H1 (cell line): ENCODE measurements around the gene TK2. TPM values are rescaled to one million over a fixed set of nuclear protein-coding genes. Genes with fewer than 3 reads are reported as not detected.

ENCODE experiments used
- CTCF ChIA-PET: fragments of 300-600 bp; sonication (Branson Sonifier 250); formaldehyde crosslinking; loops from one replicate; lab custom pipeline; 2021; ENCODE audit not compliant: partially characterized antibody; lab: Charles Lee
- POLR2A ChIA-PET: fragments of 300-600 bp; sonication (Branson Sonifier 250); formaldehyde crosslinking; loops from one replicate; lab custom pipeline; 2021; ENCODE audit warnings: inconsistent platforms; ENCODE audit not compliant: partially characterized antibody; lab: Charles Lee
- DNase-seq, 2 experiments: peaks; one replicate each; pipeline versions ENCODE4 v3.0.0 to v3.0.0-alpha.2; 2010 to 2022; ENCODE audit warnings: low spot score in 2 of 2, low read depth in 1 of 2, mixed read lengths in 1 of 2
- FAIRE-seq: peaks from 2 replicates; lab custom pipeline; 2011; peaks lifted over from hg19 to GRCh38; lab: Jason Lieb, UNC
- H2AFZ ChIP-seq: 2 replicates; pipeline ENCODE4 v1.8.1; 2012; ENCODE audit warnings: low read length, inconsistent platforms
- H2AK5ac ChIP-seq: 2 replicates; pipeline ENCODE4 v1.6.1; 2013; ENCODE audit warnings: low read depth, low read length
- H2BK120ac ChIP-seq: replicated peaks from 2 replicates; pipeline ENCODE3; 2013; ENCODE audit warnings: low read depth, low read length, inconsistent platforms
- H2BK12ac ChIP-seq: 2 replicates; pipeline ENCODE4 v1.6.1; 2013; ENCODE audit warnings: low read depth, low read length
- H2BK15ac ChIP-seq: 2 replicates; pipeline ENCODE4 v1.6.1; 2013; ENCODE audit warnings: low read length
- H2BK20ac ChIP-seq: 2 replicates; pipeline ENCODE4 v1.6.1; 2013; ENCODE audit warnings: low read length
- H2BK5ac ChIP-seq: 2 replicates; pipeline ENCODE4 v1.6.1; 2013; ENCODE audit warnings: low read depth, low read length
- H3K14ac ChIP-seq: 2 replicates; pipeline ENCODE4 v1.6.1; 2013; ENCODE audit warnings: inconsistent platforms; ENCODE audit not compliant: insufficient read length
- H3K18ac ChIP-seq: 2 replicates; pipeline ENCODE4 v1.6.1; 2013; ENCODE audit warnings: low read length; ENCODE audit errors: extremely low read depth
- H3K23ac ChIP-seq: 2 replicates; pipeline ENCODE4 v1.6.1; 2013; ENCODE audit warnings: inconsistent platforms; ENCODE audit not compliant: insufficient read length
- H3K23me2 ChIP-seq: 2 replicates; pipeline ENCODE4 v1.6.1; 2013; ENCODE audit warnings: low read depth, low read length
- H3K27ac ChIP-seq: 2 replicates; pipeline ENCODE4 v1.6.1; 2011; ENCODE audit warnings: low read depth, low read length, inconsistent platforms
- H3K27me3 ChIP-seq, 4 experiments: replicated peaks in 1 of 4; 1 replicate in 1 of 4; 2 replicates in 3 of 4; pipeline versions ENCODE4 v1.6.1 to v1.8.1; 2011 to 2013; ENCODE audit warnings: low read length in 3 of 4, mild to moderate bottlenecking in 3 of 4, inconsistent platforms in 2 of 4, mixed read lengths in 2 of 4, moderate library complexity in 1 of 4; ENCODE audit not compliant: control insufficient read depth in 3 of 4, insufficient read depth in 3 of 4; ENCODE audit errors: extremely low read depth in 1 of 4
- H3K36me3 ChIP-seq, 4 experiments: 2 replicates each; pipeline versions ENCODE4 v1.6.1 to v1.8.1; 2011 to 2013; ENCODE audit warnings: mild to moderate bottlenecking in 4 of 4, low read length in 3 of 4, moderate library complexity in 2 of 4, control low read depth in 1 of 4, inconsistent platforms in 1 of 4; ENCODE audit not compliant: insufficient read depth in 4 of 4, control insufficient read depth in 2 of 4
- H3K4ac ChIP-seq: replicated peaks from 2 replicates; pipeline ENCODE3; 2013; ENCODE audit warnings: low read length, low read depth, mixed read lengths, inconsistent platforms; ENCODE audit not compliant: insufficient read length
- H3K4me1 ChIP-seq, 4 experiments: replicated peaks in 1 of 4; 1 replicate in 1 of 4; 2 replicates in 3 of 4; pipeline versions ENCODE4 v1.6.1 to v1.8.1; 2011 to 2013; ENCODE audit warnings: low read length in 3 of 4, inconsistent platforms in 2 of 4, mixed read lengths in 1 of 4; ENCODE audit not compliant: insufficient read depth in 4 of 4, control insufficient read depth in 3 of 4
- H3K4me2 ChIP-seq, 2 experiments: 2 replicates each; pipeline versions ENCODE4 v1.6.1 to v1.8.1; 2011 to 2013; ENCODE audit warnings: low read depth in 2 of 2, low read length in 2 of 2, control low read depth in 1 of 2, inconsistent platforms in 1 of 2, mild to moderate bottlenecking in 1 of 2; ENCODE audit not compliant: insufficient read depth in 1 of 2
- H3K4me3 ChIP-seq, 4 experiments: fragments of 200-600, 300-600 bp in 1 of 4; sonication (generic), shearing (Covaris generic), sonication (Bioruptor Twin) in 1 of 4; 2 replicates each; pipeline versions ENCODE4 v1.5.1 to v1.8.1; 2011 to 2016; ENCODE audit warnings: low read length in 4 of 4, low read depth in 3 of 4, control low read depth in 2 of 4, inconsistent platforms in 2 of 4, mild to moderate bottlenecking in 2 of 4, mixed read lengths in 1 of 4, moderate library complexity in 1 of 4; ENCODE audit not compliant: insufficient read depth in 2 of 4; ENCODE audit errors: extremely low read depth in 1 of 4
- H3K56ac ChIP-seq: replicated peaks from 2 replicates; pipeline ENCODE3; 2013; ENCODE audit warnings: low read depth, mild to moderate bottlenecking, mixed read lengths, low read length, inconsistent platforms; ENCODE audit not compliant: insufficient read length
- H3K79me1 ChIP-seq: 2 replicates; pipeline ENCODE4 v1.6.1; 2013; ENCODE audit warnings: low read depth, low read length, control low read depth
- H3K79me2 ChIP-seq, 2 experiments: 2 replicates each; pipeline versions ENCODE4 v1.6.1 to v1.8.1; 2012 to 2013; ENCODE audit warnings: low read length in 2 of 2, mild to moderate bottlenecking in 2 of 2, inconsistent platforms in 1 of 2; ENCODE audit not compliant: insufficient read depth in 2 of 2, control insufficient read depth in 1 of 2
- H3K9ac ChIP-seq, 4 experiments: replicated peaks in 1 of 4; 1 replicate in 1 of 4; 2 replicates in 3 of 4; pipeline versions ENCODE4 v1.6.1 to v1.8.1; 2011 to 2013; ENCODE audit warnings: low read depth in 3 of 4, low read length in 3 of 4, control low read depth in 2 of 4, mild to moderate bottlenecking in 2 of 4, moderate library complexity in 2 of 4, inconsistent platforms in 1 of 4; ENCODE audit errors: extremely low read depth in 1 of 4
- H3K9me3 ChIP-seq, 2 experiments: 2 replicates each; pipeline versions ENCODE4 v1.6.1 to v1.8.1; 2012 to 2013; ENCODE audit warnings: mild to moderate bottlenecking in 2 of 2, moderate library complexity in 2 of 2, control low read depth in 1 of 2, inconsistent platforms in 1 of 2, low read depth in 1 of 2, low read length in 1 of 2, mixed read lengths in 1 of 2; ENCODE audit not compliant: insufficient read depth in 2 of 2
- H4K20me1 ChIP-seq, 2 experiments: replicated peaks in 1 of 2; 2 replicates each; pipeline versions ENCODE3 to v1.8.1; 2011 to 2013; ENCODE audit warnings: inconsistent platforms in 2 of 2, low read length in 2 of 2, mild to moderate bottlenecking in 1 of 2; ENCODE audit not compliant: insufficient read depth in 2 of 2, control insufficient read depth in 1 of 2
- H4K5ac ChIP-seq: 2 replicates; pipeline ENCODE4 v1.6.1; 2013; ENCODE audit warnings: low read length, low read depth, mixed read lengths, inconsistent platforms; ENCODE audit not compliant: insufficient read length
- H4K8ac ChIP-seq: 2 replicates; pipeline ENCODE4 v1.8.0; 2013; ENCODE audit warnings: mild to moderate bottlenecking, moderate library complexity, low read length, inconsistent platforms; ENCODE audit not compliant: insufficient read depth; ENCODE audit errors: extremely low read depth
- H4K91ac ChIP-seq: replicated peaks from 2 replicates; pipeline ENCODE3; 2013; ENCODE audit warnings: low read length, mixed read lengths, inconsistent platforms; ENCODE audit not compliant: insufficient read length
- PHF8 ChIP-seq: fragments of 200-600 bp; sonication (generic); conservative IDR thresholded peaks from 2 replicates; pipeline ENCODE4 v1.7.1; 2012; ENCODE audit warnings: low read depth, mild to moderate bottlenecking, inconsistent platforms, low read length, moderate library complexity
- POLR2AphosphoS5 ChIP-seq: IDR thresholded peaks from 2 replicates; pipeline ENCODE4 v1.6.1; 2011; ENCODE audit warnings: low read depth, low read length
- WGBS, 2 experiments: shearing (Covaris generic) in 1 of 2; methylation state at CpG; one replicate each; pipeline versions ENCODE4 v1.1.6 to v1.1.7; 2013 to 2015; ENCODE audit warnings: low lambda C conversion rate in 2 of 2, mixed read lengths in 2 of 2, inconsistent platforms in 1 of 2, low coverage in 1 of 2, missing lambda C conversion rate in 1 of 2; ENCODE audit not compliant: insufficient replicate concordance in 2 of 2, insufficient coverage in 1 of 2, insufficient read length in 1 of 2; ENCODE audit errors: extremely low coverage in 1 of 2, missing lambda C conversion rate in 1 of 2; 5-methylcytosine and 5-hydroxymethylcytosine counted together
- polyA plus RNA-seq, 7 experiments: library from polyadenylated mRNA; depleted of rRNA in 3 of 7; stranded (reverse) in 5 of 7; unstranded in 2 of 7; fragments of >200 nt in 5 of 7; fragments of 200-250 nt in 2 of 7; gene quantifications; 1 replicate in 5 of 7; 2 replicates in 1 of 7; 4 replicates in 1 of 7; pipeline versions ENCODE4 v1.2.1 to v1.2.3, GENCODE V29; 2011 to 2013; ENCODE audit warnings: missing spikeins in 2 of 7, mixed read lengths in 2 of 7
- total RNA-seq: library from RNA; stranded (reverse); fragmentation: NEBNext Ultra II Directional; extraction: Animal tissue kit (Norgen Biotek cat#: 25700); gene quantifications from 2 replicates; pipeline ENCODE4 v1.2.1, GENCODE V29; 2021

The TK2 gene
- total and polyA plus RNA-seq, 2 of the 8 experiments (the other 6 are each of a cell fraction or from before 2014, with no cell fraction given) = 2.7 to 3.6 TPM

GRCh38 chr16:66471264-66471663 lies 78.7 kb downstream of the TK2 start:
- no peak overlapping the region for H2BK120ac ChIP-seq
- H2BK5ac ChIP-seq = no peak overlapping the region
- no peak overlapping the region for H3K23ac ChIP-seq
- no peaks in the 10 kb centered on the region for H3K79me1 ChIP-seq
- H3K14ac ChIP-seq = no peak overlapping the region
- H2BK20ac ChIP-seq = no peak overlapping the region
- H4K20me1 ChIP-seq = no peaks in the 10 kb centered on the region
- no peaks in the 10 kb centered on the region for H3K79me2 ChIP-seq
- no peak overlapping the region for H3K18ac ChIP-seq
- POLR2A ChIA-PET = no interaction called here
- no peak overlapping the region for H3K27ac ChIP-seq
- no peaks in the 10 kb centered on the region; a peak in 2 of 7 replicates for H3K27me3 ChIP-seq
- no peaks in the 10 kb centered on the region for H3K9me3 ChIP-seq
- CTCF ChIA-PET = interaction anchor here (0.7 to 15.3 kb wide), 15 partner anchors 9 to 127 kb away, joined by 3 to 226 read pairs (median 6); no protein-coding TSS in a partner anchor
- no peak overlapping the region for H2AFZ ChIP-seq
- no peak overlapping the region for H3K4ac ChIP-seq
- H4K8ac ChIP-seq = no peak overlapping the region
- TF ChIP-seq POLR2AphosphoS5 (no peak), PHF8 (no peak)
- no peak overlapping the region for H4K91ac ChIP-seq
- DNase-seq (no peak), FAIRE-seq (no peak)
- H3K4me2 ChIP-seq = no peak overlapping the region
- WGBS, 2 experiments = 97% methylated on average over 10 of the region's 10 CpGs; no CpG with 5 or more reads in 1 of the 2 experiments
- H3K23me2 ChIP-seq = peaks cover 3% of the 10 kb centered on the region; the same call in 1 of the 2 replicates
- no peaks in the 10 kb centered on the region for H3K36me3 ChIP-seq
- H3K9ac ChIP-seq = no peak overlapping the region
- H2BK15ac ChIP-seq = no peak overlapping the region
- H3K4me1 ChIP-seq = peaks cover 0 to 2% (median under 1%) of the 10 kb centered on the region in 4 experiments; a peak in 2 of 7 replicates
- H2BK12ac ChIP-seq = no peak overlapping the region
- H4K5ac ChIP-seq = no peak overlapping the region
- H3K56ac ChIP-seq = no peak overlapping the region
- no peak overlapping the region for H2AK5ac ChIP-seq
- H3K4me3 ChIP-seq = no peak overlapping the region
